D721Med (cell line): ENCODE data around the gene CBX5.

Experiments
- DNase-seq: peaks from one replicate; pipeline ENCODE4 v3.0.0; 2011; ENCODE audit warnings: low spot score; ENCODE audit not compliant: insufficient read length
- FAIRE-seq: peaks from 2 replicates; lab custom pipeline; 2011; peaks lifted over from hg19 to GRCh38; lab: Jason Lieb, UNC
- TF ChIP-seq, protein P1 (sequence below): IDR thresholded peaks from 2 replicates; pipeline ENCODE4 v1.5.1; 2012; ENCODE audit warnings: mild to moderate bottlenecking, control low read depth; ENCODE audit not compliant: insufficient read depth; ENCODE audit errors: missing control alignments

CBX5 gene

DNA sequence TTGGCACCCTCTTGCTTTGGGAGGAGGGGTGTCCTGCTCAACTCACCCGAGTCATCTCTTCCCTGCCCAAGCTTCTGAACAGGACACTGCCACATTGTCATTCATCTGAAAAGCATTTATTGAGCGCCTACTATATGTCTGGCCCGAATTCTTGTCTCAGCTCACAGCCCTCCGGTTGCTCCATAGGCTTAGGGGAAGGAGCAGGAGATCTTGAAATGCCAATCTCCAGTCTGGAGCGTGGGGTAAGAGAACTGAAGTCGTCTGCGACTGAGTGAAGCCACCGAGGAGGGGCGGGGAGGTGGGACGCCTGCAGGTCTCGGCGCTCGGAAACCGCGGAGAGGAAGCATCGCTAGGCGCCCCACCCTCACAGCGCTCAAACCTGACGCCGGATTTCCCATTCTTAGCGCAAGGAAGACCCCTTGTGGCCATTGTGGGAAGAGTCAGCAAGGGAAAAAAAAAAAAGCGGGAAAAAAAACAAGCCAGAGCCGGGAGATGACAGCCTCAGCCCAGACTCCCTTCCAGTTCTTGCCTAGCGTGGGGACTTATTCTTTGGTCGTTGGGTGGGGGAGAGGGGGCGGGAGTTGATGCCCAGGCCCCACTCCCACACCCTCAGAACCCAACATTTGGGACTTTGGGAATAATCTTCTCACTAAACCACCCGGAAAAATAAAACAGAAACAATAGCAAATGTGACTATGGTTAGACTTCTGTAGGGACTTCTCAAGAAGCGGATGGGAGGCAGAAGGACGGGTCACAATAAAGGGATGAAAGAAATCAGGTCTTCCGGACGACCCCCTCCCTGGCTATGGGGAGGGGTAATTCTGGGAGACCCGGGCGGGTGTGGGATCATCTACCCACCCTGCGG lies 62.9 kb downstream of the CBX5 start:
- FAIRE-seq, result no peak
- peak; percentile 60 for DNase-seq
- TF ChIP-seq, protein P1, sequence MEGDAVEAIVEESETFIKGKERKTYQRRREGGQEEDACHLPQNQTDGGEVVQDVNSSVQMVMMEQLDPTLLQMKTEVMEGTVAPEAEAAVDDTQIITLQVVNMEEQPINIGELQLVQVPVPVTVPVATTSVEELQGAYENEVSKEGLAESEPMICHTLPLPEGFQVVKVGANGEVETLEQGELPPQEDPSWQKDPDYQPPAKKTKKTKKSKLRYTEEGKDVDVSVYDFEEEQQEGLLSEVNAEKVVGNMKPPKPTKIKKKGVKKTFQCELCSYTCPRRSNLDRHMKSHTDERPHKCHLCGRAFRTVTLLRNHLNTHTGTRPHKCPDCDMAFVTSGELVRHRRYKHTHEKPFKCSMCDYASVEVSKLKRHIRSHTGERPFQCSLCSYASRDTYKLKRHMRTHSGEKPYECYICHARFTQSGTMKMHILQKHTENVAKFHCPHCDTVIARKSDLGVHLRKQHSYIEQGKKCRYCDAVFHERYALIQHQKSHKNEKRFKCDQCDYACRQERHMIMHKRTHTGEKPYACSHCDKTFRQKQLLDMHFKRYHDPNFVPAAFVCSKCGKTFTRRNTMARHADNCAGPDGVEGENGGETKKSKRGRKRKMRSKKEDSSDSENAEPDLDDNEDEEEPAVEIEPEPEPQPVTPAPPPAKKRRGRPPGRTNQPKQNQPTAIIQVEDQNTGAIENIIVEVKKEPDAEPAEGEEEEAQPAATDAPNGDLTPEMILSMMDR, result peak; percentile 82

DNA sequence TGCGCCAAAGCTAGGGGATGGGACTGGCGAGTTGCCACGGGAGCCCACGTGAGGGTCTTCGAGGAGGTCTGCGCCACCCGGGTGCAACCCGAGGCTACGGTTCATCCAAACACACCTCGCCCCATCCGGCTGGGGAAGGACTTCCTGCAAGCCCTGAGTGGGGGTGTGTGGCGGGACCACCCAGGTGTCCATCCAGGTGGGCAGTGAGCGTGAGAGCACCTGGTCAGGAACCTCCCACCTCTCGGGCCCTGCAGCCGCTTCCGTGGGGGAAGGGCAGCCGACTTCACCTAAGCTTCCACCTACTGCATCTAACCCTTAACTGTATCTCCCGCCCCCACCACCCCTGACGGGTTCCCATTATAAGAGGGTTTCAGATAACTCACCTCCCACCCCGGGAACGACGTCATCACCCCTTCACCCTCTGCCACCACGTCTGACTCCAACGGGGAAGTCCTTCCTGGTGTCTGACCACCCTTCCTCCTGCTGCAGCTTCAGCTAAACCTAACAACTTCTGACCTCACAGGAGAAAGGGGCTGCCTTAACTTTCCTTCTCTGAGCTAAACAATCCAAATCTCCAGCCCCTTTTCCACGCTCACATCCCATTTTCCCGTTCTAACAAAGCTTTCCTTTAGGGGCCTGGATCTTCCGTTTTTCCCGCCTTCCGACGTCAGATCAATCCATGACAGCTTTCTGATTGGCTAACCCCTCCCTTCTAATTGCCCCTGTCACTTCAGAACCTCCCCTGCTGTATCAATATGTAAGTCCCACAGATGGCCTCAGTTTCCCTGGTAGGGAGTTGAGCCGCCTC lies 63.7 kb downstream of the CBX5 start:
- TF ChIP-seq, protein P1, result no peak
- no peak for DNase-seq
- FAIRE-seq, result no peak

DNA sequence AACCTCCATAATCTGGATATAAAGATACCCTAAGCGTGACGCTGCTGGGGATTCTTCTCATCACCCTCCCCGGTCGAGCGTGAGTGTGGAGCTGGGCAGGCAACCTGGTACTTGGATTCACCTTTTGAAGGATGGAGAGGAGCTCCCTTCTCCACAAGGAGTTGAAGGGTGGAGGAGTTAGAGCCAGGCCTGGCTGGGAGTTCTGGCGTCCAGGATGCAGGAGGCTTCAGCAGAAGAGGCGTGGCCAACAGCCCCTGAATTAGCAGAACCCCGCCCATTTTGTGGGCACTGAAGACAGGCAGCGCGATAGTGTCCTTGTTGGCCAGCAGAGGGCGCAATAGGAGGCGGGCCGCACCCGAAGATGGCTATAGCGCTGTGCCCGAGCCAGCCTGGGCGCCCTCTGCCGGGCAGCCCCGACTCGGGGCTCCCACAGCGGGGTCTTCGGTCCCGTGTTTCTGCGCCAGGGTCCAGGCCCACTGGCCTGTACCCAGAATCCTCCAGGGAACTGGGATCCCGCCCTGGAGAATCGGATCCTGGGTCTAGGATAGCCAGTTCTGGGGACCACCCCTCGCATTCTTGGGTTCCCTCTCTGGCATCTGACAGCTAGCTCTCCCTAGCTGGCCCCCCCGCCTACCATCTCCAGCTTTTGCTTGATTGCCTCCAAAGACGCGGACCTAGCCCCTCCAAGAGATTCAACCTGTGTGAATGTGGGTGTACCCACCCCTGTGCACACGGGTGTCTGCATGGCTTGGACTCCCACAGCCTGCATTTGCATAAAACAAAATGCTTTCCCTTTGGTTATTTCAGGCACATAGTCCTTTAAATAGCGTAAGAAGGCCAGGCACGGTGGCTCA lies 65.1 kb downstream of the CBX5 start:
- peak; percentile 60 for DNase-seq
- TF ChIP-seq, protein P1, result peak; percentile 98
- FAIRE-seq, result no peak

DNA sequence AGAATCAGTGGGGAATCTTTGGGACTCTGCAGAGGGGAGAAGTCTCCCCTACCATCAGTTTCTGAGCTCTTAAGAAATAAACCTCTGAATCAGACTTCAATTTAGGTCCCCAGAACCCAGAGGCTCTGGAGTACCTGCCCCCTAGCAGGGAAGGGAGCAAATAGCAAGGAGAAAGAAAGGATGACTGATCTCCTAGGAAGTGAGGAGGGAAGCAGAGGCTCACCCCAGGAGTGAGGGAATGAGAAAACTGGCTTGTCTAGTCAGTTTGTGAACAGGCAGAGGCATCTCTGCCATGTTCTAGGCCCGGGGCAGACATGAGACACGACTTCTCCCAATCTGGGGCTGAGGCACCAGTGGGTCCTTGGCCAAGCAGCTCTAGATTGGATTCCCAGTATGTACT lies 66.8 kb downstream of the CBX5 start:
- DNase-seq (no peak), FAIRE-seq (no peak)
- TF ChIP-seq, protein P1, result no peak

DNA sequence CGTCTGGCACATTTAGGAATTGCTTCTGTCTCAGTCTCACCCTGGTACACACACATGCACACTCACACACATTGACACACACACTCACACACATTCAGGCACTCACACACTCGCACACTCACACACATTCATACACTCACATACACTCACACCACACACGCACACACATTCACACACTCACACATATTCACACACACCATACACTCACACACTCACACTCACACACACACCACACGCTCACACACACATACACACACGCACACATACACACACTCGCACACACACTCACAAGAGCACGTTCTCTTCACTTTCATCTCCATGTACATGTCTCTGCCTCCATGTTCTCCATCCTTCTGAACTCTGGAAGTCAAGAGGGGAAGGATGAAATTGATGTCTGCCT lies 68.0 kb downstream of the CBX5 start:
- FAIRE-seq (no peak), DNase-seq (no peak)
- TF ChIP-seq, protein P1, result no peak

DNA sequence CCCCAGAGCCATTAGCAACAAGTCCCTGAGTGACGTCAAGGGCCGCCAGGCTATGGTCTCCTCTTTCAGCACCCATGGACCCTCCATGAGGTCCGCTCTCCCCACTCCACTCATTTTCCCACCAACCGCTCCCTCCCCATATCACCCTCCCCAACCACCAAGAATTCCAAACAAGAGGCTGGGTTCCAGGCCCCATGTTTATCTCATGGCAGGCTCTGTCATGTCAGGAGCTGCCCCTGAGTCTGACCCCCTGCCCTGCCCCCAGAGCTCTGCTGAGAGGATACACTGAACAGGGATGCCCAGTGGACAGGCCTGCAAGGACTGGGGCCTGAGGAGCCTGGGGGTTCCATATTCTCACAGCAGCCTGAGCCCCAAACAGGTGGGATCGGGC lies 69.5 kb downstream of the CBX5 start:
- FAIRE-seq, result no peak

More for the DNA sequence above, 69.5 kb downstream of the CBX5 start:
- TF ChIP-seq, protein P1, result no peak
- DNase-seq, result no peak
